HG02759 (cell line): ENCODE data around the gene CSTF1.
A peak's percentile ranks its signal among the peaks of the same experiment; 100 is the strongest.
"Not testable (repeated sequence)": the region's sequence is repeated elsewhere in the genome, so short reads cannot be mapped to it uniquely, and the experiment has no call there.

Experiments used
- ATAC-seq: cut with Tn5 transposase; IDR thresholded peaks from one replicate; pipeline ENCODE4 v1.9.1; 2021; ENCODE audit warnings: mild to moderate bottlenecking, moderate library complexity; ENCODE audit not compliant: unreplicated experiment

CSTF1 gene

DNA sequence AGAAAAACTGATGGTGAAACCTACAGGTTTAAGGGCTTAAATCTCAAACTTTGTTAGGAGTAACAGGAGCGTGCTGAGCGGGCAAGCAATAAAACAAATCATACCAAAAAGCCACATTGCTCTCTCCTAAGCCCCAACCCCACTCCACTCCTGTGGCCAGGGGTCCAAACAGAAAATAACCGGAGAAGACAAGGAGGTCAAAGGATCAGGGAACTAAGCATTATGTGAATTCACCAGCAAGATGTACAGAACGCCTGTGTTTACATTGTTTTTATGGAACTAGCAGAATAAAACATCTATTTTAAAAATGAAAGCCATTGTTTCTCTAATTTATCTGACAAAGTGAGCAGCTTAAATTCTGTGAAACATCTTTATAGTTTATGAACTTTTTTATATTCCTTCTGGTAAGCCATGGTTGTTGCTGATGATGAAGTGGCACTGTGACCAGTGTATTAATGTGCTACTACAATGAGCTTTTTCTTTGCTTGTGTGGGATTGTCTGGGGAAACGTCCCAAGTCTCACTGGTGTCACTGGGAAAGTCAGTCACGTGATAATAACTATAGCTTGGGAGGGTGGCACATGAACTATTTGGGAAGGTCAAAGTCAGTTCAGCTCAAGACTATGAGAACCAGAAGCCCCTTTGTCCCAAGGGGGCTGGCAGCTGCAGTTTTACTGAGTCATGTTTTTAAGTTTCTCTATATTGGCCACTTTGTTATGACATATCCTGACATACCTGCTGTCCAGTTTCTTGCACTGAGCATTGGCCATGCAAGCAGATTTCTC lies 23.9 kb upstream of the CSTF1 start:
- ATAC-seq: no peak

DNA sequence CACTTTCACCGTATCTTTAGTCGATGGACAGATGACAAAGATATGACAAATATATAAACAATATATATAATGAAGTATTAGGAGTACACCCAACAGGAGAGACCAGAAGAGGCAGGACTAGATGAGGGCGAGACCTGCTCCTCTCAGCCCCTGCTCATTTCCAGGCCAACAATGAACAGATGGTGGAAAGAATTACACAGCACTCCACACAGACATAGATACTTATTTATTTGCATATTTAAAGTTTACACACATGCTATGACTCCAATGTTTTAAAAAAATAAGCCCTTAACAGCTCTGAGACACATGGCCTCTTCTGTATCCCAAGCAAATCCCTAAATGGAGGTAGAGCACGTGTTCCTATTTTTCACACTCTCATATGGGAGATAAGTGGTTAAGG lies 23.3 kb upstream of the CSTF1 start:
- no peak for ATAC-seq

DNA sequence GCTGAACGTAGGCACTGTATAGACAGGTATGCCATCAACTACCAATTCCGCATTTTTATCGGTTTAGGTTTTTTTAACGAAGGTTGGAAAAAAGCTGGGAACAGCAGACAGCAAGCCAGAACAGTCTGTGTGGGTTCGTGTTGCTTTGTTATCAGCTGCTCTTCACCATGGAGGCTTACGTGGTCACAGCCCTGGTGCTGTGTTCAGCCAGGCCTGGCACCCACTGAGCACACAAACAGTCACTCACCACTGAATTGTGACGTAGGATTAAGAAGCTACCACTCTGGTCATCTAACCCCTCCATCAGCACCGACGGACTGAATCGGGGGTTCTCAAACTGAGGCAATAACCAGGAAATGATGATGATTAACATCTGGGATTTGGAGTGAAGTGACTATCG lies 20.5 kb upstream of the CSTF1 start:
- no peak for ATAC-seq

DNA sequence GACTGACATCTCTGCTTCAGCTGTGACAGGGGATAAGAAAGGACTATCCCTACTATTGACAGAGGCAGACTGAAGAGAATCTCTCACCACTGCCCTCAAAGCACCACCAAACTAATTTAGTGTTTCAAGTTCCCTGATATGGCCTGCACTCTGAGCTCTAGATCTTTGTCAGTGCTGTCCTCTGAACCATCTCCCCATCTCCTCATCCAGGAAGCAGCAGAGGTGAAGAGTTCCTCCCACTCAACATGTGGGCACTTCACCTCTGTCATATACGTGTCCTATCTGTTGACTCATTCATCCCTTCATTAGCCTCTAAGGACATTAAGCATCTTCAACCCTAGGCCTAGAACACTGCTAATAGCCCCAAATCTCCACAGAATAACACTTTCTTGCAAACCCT lies 19.6 kb upstream of the CSTF1 start:
- peak; percentile 63 for ATAC-seq

DNA sequence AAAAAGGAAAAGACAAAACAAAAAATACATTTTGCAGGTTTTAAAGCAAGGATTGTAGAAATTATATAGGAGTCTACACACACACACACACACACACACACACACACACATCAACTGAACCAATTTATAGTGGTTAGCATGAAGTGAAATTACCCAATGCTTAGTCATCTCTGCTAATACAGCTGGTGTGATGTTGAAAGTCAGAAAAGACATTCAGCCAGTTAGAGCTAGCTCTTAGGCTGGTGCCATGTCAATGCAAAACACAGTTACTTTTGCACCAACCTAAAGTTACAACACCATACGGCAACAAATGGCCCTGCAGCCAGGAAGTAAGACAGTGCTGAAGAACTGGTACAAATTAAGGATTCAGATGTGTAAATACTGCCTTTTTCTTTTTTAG lies 18.5 kb upstream of the CSTF1 start:
- peak; percentile 39 for ATAC-seq

DNA sequence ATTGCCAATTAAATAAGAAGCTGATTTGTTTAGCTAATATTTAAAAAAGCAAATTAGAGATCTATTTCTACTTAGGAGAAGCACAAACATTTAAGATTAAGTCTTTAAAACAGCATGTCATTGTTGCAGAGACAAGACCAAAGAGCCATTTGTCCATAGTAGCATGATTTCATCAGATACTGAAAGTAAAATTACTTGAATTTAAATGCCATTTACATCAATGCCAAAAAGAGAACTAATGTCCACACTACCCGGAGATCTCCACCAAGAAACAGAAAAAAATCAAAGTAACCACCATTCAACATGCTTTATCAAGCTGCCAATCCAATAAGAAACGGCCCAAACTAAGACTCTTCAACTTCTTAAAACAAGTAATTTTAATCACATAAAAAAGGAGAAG lies 16.1 kb upstream of the CSTF1 start:
- ATAC-seq: no peak

DNA sequence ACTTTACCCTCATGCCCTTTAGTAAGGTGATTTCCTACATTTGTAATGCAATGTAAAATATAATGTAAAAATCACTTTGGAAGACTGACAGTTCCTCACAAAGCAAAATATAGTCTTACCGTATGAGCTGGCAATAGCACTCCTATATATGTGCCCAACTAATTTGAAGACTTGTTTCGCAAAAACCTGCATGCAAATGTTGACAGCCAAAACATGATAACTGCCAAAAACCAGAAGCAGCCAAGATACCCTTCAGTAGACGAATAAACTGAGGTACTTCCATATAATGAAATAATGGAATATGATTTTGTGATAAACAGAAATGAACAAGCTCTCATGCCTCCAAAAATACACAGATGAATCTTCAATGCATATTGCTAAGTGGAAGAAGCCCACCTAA lies 14.1 kb upstream of the CSTF1 start:
- no peak for ATAC-seq

DNA sequence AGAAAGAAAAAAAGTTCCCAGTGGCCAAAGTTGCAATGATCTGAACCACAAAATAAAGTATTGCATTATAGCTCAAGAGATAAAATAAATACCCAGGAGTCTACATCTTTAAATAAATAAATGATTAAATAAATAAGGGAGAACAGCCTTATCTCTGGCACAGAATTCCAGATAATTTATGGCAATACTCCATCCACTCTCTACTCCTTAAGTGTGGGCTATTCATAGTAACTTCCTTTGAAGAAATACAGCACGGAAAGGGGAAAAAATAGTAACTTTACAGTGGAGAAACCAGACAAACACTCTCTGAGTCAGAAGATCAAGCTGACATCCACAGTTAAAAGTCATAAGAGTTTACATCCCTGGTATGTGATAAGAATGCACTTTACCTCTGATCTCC lies 12.1 kb upstream of the CSTF1 start:
- no peak for ATAC-seq

DNA sequence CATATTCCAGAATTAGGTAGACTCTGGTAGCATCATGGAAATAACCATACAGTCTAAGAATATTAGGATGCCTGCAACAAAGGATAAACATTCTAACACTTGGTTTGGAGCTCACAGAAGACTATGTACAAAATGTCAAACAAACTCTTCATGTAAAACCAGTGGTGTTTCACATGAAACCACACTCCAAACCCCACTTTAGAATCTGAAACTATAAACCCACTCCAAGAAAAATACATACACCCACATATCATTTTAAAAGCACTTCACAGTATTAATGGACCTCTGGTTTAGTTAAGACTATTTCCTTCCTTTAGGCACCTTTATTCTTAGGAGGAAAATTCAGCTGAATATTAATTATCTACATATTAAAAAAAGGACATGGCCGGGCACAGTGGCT lies 10.9 kb upstream of the CSTF1 start:
- peak; percentile 42 for ATAC-seq

DNA sequence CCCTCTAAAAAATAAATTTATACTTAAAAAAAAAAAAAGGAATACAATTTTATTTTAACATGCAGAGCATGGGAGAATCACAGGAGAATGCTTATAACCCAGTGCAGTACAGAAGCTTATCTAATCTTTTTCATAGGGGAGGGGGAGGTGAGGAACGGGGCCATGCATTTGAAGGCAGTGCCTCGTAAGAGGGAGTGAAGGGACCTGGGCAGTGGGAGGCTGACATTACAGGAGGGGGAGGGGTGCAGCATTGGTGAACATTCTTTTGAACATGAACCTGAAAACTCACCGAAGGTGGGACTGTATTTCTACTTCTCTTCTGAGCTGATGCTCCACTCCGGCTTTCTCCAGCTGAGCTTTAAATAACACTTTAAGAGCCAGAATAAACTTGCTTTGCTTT lies 9.7 kb upstream of the CSTF1 start:
- ATAC-seq: no peak

DNA sequence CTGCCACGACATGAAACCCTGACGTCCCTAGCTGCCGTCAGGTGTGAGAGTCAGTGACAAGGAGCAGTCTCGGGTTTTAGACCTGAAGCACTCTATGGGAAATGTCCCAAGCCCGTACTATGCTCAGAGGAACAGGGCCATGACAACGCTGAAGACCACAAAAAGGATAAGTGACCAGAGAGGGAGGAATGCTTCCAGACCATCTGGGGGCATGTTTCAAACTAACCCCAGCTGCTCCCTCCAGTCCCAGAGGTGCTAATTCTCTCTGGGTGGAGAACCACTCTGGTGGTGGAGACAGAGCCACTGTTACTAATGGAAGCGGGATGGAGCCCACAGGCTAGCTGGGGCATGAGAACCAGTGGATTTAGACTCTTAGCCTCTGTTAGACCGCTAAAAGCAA lies 9.1 kb upstream of the CSTF1 start:
- no peak for ATAC-seq

DNA sequence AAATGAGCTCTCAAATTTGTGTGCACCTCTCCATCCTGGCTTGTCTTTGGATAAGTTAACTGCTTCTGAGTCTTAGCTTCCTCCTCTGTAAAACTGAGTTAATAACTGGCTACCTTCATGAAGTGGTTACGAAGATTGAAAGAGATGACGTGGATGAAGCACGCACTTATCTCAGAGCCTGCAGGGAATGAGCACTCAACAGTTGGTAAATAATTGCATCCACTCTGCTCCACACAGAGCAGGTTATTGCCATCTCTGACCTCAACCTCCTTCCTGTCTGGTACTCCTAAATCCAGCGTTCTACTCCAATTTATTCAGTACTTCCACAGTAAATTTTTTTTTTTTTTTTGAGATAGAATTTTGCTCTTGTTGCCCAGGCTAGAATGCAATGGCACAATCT lies 7.3 kb upstream of the CSTF1 start:
- ATAC-seq: no peak

DNA sequence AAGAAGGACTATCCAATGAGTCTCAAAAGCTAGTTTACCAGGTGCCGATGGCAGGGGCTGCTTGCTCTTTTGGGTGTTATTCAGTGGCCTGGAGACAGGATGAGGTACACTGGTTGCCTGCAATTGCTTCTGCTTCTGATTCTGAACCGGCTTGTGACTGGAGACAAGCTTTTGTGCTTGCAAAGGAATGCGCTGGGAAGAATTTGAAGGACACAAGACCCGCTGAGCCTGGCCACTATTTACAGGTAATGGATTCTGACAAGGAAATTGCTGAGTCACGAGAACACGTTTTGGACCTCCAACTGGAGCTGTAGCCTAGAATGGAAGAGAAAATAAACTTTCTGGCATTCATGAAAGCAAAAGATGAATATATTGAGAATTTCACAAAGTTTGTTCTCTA lies 6.2 kb upstream of the CSTF1 start:
- no peak for ATAC-seq

DNA sequence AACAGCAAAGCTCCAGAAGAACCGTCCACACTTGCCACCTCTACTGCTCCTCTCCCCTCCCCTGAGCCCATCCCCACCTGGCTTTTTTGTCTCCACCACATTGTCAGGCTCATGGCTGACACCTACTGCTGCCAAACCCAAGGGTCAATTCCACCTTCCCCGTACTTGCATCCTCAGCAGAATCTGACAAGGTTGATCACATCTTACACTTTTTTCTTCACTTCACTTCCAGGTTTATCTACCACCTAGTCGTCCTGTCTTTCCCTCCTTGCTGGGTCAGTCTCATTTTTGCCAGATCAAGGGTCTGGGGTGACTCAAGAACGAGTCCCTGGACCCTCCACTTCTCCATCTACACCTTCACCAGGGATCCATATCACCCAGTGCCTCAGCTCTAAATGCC lies 3.6 kb upstream of the CSTF1 start:
- ATAC-seq: no peak

DNA sequence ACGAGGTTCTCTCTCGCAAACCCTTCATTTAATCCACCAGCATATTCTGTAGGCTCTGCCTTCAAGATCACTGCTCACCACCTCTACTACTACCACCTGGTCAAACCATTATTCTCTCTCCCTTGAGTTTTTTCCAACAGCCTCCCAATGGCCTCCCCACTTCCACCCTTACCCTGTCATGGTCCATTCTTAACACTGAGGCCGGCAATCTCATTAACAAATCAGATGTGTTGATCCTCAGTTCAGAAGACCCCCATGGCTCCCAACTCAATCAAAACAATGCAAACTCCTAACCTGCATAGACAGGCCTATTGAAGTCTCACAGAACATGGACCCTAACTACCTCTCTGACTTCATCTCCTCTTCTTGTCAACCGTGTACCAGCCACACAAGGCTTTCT lies 2.6 kb upstream of the CSTF1 start:
- ATAC-seq: no peak

DNA sequence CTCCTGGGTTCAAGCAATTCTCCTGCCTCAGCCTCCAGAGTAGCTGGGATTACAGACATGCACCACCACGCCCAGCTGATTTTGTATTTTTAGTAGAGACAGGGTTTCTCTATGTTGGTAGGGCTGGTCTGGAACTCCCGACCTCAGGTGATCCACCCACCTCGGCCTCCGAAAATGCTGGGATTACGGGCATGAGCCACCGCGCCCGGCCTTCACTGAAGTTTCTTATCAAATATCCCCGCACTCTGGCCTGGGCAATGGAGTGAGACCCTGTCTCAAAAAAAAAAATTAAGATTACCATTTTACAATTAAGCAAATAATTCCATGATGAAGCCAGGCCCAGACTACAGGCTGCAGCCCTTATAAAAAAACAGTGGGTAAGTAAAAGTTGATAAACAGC lies 2.0 kb upstream of the CSTF1 start:
- not testable (repeated sequence) for ATAC-seq

DNA sequence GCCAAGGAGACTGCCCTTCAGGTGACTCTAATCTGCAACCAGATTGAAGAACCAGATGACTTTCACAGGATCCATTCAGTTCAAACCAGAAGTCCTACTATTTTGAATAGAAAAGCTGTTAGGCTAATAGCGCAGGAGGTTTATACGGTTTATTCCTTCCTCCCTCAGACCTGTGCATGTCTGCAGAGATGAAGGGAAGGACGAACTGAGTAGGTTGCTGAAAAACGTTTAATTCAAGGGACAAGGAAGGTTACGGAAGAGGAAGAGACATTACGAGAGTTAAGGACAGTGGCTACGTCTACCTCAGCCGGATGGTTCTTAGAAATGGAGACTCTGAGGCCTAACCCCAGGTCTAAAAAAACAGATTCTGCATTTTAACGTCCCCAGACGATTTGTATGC lies 1.4 kb upstream of the CSTF1 start:
- ATAC-seq: no peak

DNA sequence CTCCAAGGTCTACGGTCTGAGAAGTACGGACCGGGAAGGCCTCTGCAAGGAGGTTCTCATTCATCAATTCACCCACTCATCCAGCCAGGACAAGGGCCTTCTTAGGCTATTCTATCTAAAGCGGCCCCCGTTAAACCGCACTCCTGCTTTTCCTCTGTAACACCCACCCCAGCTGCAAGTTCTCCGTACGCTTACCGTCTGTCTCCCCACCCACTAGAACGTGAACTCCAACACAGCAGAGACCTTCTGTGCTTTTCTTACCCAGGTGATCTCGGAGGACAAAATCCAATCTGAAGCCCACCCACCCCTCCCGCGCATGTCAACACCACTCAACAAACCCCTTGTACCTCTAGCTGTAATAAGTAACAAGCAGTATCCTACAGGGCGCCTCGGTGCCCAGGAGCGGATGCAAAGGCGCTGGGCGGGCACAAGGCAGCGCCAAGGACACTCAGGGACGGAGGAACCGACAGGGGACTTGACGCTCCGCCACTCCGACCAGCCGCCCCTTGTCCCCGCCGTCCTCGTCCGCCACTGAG lies 781 bp upstream of the CSTF1 start:
- ATAC-seq: peak; percentile 38

DNA sequence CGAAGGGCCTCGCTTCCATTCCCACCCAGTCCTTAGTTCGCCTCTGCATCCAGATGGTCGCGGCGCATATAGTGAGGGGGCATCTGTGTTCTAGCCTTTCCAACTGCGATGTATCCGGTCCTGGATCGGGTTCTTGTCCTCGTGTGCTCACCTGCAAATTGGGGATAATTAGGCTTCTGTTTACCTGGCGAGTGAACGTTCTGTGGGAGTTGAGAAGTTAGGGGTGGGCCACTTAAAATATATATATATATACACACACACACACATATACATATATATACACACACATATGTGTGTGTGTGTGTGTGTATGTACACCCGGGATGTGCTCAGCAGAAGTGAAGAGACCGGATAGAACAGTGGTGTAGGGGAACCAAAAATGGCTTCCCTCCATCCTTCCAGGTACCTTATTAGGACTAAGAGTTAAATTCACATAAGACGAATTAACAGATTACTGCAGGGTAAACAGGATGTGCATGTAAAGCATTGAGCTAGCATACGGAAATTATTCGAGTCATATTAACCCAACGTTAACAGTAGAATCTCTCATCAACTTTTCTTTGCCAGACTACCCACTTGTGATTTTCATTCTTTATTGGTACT lies 537 bp downstream of the CSTF1 start:
- no peak for ATAC-seq

DNA sequence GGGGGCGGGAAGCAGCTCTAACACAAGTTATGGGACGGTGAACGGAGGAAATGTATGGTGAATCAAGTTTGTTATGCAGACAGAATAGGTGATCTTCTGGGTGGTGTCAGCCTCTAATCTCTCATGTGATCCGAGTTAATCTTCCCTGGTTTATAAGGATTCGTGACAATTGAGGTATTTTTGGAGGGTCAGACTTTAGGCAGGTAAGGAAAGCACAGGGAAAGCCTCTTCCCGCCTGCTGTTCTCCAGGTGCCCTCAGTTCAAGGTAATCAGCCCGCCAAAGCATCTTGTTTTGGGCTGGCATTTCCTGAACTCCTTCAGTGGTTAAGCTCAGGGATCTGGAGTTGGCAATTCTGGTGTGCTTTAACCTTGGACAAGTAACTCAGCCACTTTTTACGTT lies 1.2 kb downstream of the CSTF1 start:
- no peak for ATAC-seq

DNA sequence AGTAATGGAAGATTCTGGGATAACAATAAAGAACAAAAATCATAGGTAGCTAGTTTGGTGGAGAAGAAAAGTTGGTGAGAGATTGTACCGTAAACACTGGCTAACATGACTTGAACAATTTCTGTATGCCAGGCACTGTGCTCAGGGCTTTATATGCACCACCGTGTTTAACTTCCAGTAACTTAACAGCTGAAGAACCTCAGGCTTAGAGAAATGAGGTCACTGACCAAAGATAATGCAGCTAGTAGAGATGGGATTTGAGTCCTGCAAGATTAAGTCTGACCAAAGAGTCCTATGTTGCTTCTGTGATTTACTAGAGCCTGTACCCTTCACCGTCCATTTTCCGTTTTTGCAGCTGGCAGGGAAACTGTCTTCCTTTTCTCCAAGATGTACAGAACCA lies 2.7 kb downstream of the CSTF1 start:
- ATAC-seq: no peak

DNA sequence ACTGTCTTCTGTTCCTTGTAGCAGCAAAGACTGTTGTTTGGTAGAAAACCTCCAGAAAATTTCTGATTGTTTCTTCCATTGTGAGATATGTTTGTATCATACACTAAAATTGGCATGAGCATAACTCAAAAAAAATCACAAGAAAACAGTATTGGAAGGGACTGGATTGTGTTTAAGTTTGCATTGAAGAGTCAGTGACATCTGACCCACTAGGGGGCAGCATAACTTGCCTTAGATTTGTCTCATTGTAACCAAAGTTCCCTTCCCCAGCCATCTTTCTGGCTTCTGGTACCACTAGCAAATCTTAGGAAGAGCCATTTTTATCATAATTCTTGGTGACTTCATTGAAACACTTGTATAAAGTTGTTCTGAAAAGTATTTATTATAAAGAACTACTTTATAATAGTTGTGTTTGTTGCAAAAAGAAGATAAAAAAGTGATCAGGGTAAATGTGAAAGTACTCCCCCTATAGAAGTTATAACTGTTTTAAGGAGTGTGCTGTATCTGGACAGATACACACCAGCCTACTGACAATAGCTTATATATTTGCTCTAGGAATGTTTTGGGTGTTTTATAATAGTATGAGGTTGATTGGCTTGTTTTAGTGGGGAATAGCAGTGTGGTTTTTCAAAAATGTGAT lies 7.7 kb downstream of the CSTF1 start:
- ATAC-seq: no peak
